Eye (tissue), 1 donor: ENCODE measurements around the gene SLC35A4.
"Not testable (repeated sequence)": the region's sequence is repeated elsewhere in the genome, so short reads cannot be mapped to it uniquely, and the experiment has no call there.

Source experiments
- DNase-seq: peaks from one replicate; pipeline ENCODE4 v3.0.0-alpha.2; 2015

The SLC35A4 gene

GRCh38 chr5:140591747-140592372 is 27.2 kb downstream of the SLC35A4 start:
- DNase-seq = no peak

GRCh38 chr5:140593070-140593469 is 28.4 kb downstream of the SLC35A4 start:
- DNase-seq = not testable (repeated sequence)

GRCh38 chr5:140594169-140594568 is 29.5 kb downstream of the SLC35A4 start:
- DNase-seq = no peak

- peak; percentile 4 for DNase-seq
Measured at GRCh38 chr5:140595538-140596300, 31.1 kb downstream of the SLC35A4 start.

- DNase-seq = peak; percentile 66
Measured at GRCh38 chr5:140596321-140596741, 31.7 kb downstream of the SLC35A4 start.

GRCh38 chr5:140598836-140599235 is 34.2 kb downstream of the SLC35A4 start:
- no peak for DNase-seq

DNA sequence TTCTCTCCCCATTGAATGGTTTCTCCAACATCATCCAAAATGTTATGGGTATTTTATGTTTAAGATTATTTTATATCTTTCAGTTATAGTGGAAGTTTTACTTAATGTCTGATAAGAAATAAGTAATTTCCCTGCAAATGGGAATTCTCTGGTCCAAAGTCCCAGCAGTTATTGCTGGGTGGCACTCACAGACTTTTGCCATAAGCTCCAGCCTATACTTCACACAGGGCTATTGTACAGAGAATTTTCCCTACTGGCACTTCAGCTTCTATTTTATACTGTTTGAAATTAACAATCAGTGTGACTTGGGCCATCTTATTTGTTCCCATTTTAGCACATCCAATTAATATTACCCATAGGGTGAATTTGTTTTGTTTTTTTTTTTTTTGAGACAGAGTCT is 35.5 kb downstream of the SLC35A4 start:
- no peak for DNase-seq

DNA sequence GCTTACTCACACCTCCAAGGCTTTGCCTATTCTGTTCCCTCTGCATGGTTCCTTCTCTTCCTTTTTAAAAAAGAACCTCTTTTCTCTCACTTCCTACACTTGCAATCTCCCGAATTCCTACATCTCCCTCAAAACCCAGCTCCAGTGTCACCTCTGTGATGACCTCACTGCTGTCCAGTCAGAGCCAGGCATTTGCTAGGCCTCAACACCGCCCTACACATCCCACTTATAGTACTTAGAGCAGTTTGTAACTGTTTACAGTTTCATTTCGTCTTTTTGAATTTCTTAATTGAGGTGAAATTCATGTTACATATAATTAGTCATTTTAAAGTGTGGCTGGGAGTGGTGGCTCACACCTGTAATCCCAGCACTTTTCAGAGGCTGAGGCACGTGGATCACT is 37.5 kb downstream of the SLC35A4 start:
- no peak for DNase-seq

DNA sequence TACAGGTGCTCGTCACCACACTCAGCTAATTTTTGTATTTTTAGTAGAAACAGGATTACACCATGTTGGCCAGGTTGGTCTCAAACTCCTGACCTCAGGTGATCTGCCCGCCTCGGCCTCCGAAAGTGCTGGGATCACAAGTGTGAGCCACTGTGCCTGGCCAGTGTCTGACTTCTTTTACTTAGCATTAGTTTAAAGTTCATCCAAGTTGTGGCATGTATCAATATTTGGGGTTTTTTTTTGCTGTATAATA is 38.7 kb downstream of the SLC35A4 start:
- DNase-seq = not testable (repeated sequence)

GRCh38 chr5:140603734-140604133 is 39.1 kb downstream of the SLC35A4 start:
- no peak for DNase-seq

DNA sequence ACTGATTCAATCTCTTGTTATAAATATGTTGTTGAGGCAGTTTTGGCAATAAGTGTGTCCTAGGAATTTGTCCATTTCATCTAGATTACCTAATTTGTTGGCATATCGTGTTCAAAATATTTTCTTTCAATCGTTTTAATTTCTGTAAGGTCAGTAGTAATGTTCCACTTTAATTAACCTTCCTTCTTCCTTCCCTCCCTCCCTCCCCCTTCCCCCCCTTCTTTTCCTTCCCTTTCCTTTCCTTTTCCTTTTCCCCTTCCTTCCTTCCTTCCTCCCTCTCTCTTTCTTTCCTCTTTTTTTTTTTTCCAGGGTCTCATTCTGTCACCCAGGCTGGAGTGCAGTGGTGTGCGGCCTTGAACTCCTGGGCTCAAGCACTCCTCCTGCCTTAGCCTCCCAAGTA is 41.3 kb downstream of the SLC35A4 start:
- DNase-seq = no peak

DNA sequence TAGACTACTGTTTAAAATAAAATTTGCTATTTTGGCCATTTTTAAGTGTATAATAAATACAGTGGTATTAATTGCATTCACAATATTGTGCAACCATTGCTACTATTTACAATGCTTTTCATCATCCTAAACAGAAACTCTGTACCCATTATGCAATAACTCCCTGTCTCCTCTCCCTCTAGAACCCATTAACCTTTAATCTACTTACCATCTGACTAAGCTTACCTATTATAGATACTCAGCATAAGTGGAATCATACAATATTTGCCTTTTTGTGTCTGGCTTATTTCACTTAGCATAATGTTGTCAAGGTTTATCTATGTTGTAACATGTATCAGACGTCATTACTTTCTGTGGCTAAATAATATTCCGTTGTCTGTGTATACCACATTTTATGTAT is 42.4 kb downstream of the SLC35A4 start:
- no peak for DNase-seq

- DNase-seq = no peak
Measured at GRCh38 chr5:140608722-140609121, 44.1 kb downstream of the SLC35A4 start.

DNA sequence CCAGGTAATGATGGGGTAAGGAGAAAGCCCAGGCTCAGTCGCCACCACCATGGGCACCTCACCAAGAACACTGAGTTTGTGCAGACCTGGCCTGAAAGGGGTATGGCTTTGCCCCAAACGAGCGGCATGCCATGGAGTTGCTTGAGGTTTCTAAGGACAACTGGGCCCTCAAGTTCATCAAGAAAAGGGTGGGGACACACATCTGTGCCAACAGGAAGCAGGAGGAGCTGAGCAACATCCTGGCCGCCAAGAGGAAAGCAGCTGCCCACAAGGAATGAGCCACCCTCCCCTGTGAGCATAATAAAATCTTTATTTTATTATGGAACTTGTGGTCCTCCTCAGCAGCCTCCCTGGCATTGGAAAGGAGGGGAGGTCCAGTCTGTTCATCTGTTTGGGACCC is 44.5 kb downstream of the SLC35A4 start:
- DNase-seq = no peak

DNA sequence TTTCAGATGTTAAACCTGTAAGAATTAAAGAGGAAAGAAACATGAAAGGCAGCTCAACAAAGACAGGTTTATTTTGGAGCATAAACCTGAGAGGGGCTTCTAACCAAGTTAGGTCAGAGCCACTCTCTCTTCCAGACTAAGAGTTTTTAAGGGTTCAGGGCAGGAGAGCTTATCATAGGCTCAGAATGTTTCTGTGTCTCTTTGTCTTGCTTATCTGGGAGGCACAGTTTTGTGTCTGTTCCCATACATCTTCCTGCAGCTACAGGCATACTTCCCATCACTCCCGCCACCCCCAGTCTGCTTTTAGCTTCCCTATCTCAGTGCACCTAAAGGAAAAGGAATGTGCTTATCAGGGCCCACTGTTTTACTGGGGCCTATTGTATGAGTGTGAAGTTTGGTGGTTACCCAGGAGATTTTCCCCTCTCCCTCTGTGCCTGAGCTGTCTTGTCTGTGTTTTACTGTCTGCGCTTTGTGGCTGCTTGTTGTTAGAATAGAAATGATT is 46.4 kb downstream of the SLC35A4 start:
- no peak for DNase-seq
